Cortex of kidney (tissue), 1 donor: ENCODE measurements around the gene CYP26B1.

ENCODE experiments used
- DNase-seq: peaks from one replicate; lab custom pipeline; 2025; lab: John Stamatoyannopoulos, UW

CYP26B1 gene, protein sequence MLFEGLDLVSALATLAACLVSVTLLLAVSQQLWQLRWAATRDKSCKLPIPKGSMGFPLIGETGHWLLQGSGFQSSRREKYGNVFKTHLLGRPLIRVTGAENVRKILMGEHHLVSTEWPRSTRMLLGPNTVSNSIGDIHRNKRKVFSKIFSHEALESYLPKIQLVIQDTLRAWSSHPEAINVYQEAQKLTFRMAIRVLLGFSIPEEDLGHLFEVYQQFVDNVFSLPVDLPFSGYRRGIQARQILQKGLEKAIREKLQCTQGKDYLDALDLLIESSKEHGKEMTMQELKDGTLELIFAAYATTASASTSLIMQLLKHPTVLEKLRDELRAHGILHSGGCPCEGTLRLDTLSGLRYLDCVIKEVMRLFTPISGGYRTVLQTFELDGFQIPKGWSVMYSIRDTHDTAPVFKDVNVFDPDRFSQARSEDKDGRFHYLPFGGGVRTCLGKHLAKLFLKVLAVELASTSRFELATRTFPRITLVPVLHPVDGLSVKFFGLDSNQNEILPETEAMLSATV

DNA sequence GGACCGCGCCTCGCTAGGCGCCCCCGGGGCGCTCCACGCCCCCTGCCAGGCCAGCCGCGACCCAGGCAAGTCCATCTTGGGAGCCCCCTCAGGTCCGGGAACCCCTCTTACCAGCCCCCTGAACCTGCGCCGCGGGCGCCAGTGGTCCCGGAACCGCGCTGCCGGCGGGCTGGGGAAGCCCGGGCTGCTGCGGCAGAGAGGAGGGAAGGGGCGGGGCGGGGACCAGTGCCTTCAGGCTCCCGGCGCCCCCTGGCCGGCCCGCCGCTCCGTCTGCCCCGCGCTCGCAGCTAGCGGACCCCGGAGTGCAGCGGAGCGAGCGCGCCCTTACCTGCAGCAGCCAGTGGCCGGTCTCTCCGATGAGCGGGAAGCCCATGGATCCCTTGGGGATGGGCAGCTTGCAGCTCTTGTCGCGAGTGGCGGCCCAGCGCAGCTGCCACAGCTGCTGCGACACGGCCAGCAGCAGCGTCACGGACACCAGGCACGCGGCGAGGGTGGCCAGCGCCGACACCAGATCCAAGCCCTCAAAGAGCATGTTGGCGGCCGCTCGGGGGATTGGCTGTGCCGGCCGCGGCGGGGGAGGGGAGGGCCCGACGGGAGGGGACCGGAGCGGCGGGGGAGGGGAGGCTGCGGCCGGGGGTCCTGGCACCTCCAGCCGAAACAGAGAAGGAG lies at the start of gene CYP26B1:
Gene CYP26B1, minus strand, starts transcription at position 560 of the 669 bp plus-strand sequence. Its CDS starts 28 bp downstream, at position 532.
- no peak for DNase-seq

DNA sequence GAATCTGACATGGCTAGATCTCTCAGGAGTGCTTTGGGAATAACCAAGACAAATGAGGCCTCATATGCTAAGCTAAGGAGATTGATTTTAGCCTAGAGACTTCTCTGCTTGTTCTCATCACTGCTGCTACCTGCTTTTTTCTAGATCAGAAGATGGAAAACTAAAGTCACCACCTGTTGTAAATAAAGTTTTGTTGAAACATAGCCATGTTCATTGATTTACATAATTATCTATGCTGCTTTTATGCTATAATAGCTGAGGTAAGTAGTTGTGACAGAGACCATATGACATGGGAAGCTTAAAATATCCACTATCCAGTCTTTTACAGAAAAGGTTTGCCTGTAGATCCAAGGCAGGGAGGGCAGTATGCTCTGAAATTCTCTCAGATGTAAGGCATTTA lies 46.1 kb upstream of the CYP26B1 start:
- DNase-seq: no peak

DNA sequence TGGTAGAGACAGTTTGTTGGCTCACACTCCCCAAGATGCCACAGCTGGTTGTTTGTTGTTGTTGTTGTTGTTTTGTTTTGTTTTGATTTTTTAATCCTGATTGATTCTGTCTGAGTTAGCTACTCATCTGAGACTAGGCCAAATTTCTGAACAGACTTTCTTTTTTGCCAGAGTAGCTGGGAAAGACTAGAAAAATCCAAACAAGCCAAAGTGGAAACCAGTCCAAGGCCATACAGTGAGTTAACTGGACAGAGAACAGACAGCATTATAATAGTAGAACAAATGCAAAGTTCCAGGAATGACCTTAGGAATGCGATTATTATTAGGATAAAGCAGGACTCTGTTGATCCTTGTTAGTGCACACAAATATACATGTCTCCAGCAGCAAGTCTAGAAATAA lies 43.8 kb upstream of the CYP26B1 start:
- no peak for DNase-seq

DNA sequence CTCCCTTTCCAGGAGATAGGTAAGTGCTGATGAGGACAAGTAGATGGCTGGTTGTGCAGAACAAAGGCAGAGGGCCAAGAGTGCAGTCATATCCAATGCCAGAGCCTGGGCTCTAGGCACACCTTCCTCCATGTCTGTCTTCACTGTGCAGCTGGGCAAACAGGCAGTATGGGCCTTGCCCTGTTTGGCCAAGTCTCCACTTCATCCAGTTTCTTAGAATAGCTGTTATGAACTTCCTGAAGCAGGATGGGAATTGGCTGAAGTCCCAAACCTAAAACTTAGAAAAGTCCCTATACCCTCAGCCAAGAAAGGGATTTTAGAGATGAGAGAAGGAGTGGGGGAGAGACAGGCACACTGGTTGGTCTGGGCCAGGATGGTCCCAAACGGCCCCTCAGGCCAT lies 37.5 kb upstream of the CYP26B1 start:
- DNase-seq: no peak

DNA sequence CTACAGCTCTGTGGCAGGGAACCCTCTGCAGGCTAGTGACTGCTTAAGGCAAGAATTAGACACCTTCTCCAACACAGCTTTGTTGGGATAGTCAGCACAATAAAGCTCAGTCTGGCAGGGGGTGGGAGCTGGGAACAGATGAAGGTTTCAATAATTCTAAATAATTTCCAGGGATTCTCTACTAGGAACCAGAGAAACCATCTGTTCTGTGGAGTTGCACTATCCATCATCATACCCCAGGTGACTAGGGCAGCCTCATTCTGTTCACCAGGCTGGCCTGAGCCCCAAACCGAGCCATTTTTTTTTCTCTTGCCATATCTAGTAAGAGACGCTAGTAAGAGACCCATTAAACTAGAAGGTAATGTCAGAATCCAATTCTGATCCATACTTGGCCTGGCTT lies 35.8 kb upstream of the CYP26B1 start:
- no peak for DNase-seq

DNA sequence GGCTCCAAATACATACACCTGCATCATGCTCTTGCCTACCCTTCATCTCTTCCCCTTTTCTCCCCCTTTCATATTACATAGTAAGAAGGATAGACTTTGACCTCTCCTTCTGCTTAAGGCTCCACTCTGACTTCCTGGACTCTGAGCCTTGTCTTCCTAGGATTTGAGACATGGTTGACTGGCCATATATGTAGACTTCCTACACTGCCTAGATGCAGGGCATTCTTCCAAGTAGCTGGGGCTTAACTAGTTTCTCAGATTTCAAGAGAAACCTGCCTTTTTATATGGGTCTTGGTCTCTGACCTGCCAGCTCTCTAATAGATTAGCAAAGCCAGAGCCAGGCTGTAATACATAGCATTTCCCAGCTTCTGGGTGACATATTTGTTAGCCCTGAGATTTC lies 35.4 kb upstream of the CYP26B1 start:
- DNase-seq: no peak

DNA sequence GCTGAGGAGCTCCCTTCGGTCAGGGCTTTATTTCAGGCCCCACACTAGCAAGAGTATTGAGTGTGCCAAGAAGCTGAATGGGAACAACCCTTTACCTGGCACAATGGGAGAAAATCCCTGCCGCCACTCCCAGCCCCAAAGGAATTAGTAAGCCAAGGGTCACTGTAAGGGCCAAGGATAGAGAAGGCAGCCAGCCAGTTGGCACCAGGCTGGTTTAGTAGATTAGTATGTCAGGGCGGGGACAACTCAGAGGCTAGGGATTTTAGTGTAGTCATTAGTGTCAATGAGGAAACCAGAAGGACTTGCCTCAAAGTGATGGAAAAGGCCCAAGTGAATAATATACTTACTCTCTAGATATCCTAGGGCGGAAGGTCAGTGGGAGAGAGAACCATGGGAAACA lies 34.9 kb upstream of the CYP26B1 start:
- DNase-seq: no peak

DNA sequence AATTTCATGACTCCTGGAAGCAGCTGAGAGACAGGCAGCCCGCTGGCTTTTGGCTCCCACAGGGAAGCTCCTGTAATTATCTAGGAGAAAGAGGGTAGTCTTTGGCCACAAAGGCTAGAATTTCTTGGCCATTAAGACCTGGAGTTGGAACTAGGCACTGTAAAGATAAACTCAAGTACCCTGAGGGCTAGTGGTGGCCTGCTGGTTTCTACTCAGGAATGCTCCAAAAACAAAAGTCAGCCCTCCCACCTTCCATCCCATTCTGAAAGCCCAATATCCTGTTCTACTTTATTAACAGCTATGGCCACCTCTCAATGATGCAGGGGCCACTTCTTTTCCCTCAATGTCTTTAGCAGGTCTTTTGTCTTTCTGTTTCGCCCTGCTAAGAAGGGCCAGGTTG lies 34.0 kb upstream of the CYP26B1 start:
- no peak for DNase-seq

DNA sequence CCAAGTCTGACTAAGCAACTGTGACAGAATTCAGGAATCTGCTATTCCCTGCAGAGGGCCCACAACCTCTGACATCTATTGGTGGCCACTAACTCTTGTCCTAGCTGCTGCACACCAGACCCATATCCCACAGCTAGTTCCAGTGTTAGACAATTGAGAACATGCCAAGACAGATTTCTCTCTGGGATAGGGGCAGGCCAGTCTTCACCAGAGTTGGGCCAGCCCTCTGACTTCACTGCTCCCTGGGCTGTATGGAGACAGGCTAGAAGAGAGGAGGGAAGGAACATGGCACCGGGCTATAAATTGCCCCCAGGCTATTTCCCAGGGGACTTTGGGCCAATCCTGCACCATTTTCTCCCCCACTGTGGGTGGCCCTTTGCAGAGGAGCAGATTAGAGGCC lies 32.7 kb upstream of the CYP26B1 start:
- DNase-seq: no peak

DNA sequence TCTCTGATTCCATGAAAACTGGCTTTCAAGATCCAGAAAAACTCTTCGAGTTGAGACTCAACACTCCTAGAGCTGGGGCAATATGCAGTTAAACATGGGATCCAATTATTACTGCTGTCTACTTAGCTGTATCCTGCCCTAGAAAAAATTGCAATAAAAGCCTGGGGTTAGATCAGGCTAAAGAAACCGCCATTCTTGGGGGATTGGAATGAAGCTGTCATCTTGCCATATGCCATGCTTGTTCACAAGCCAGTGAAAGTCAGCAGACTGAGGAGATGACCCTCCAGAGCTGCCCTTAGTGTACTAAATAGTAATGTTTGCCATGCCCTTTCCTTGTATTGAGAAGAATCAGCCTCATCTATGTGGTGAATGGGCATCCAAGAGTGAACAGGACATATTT lies 30.9 kb upstream of the CYP26B1 start:
- no peak for DNase-seq

DNA sequence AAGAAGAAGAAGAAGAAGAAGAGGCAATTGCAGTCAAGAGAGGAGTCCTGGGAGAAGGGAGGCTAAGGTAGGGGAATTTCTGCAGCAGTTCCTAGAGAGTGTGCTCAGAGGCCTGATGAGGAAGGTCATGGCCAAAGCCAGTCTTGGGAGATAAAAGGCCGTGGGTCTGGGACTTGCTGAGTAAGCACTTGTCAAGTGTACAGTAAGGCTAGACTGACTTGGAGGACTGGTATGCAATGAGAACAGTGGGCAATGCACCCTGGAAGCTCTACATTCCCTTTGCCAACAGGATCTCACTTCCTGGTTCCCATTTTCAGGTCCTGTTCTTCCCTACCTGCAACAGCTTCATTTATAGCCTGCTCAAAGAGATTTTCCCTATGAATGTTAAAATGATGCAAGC lies 28.6 kb upstream of the CYP26B1 start:
- DNase-seq: no peak

DNA sequence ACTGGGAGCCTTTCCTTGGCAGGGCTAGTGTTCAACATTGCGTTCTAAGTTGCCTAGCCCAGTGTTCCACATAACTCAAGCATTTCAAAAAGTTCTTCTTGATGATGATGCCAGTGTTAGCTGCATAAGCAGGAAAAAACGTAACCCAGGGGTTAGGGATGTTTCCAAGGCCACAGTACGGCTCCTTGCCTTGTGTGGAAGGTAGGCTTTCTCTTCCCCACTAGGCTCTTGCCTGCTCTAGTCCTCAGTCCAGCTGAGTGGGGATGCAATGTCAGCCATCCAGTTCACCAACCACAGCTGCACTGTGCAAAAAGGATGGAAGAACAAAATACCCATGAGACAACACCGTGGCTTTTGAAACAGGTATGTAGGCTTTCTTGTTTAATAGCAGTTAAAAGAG lies 28.0 kb upstream of the CYP26B1 start:
- no peak for DNase-seq

DNA sequence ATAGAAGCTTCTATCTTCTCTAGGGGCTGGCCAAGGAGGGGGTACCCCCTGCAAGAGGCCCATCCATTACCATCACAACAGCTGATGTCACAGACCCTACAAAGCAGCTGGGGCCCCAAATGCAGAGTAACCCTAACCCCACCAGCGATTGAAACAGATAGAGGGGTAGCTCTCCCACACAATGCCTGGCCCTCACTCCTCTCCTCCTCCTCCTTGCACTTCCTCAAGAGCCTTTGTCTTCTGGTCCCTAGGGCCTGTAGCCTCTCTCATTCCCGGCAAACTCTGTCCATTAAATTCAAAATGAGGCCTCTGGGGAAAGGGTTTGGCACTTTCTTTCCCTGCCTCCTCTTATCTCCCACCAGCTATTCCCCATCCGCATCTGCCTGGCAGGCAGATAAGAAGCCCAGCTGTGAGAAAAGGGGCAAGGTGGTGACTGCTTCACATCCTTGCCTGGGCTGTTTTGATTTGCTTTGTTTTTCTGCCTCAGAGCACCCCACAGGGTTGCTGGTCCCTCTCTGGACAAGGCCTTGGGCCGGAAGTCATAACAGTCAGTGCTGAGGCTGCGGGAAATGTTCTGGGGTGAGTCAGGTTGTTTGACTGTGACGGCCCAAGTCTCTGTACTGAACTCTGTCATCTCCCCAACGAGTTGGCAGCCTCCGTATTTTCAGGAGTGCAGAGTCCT lies 26.1 kb upstream of the CYP26B1 start:
- no peak for DNase-seq

DNA sequence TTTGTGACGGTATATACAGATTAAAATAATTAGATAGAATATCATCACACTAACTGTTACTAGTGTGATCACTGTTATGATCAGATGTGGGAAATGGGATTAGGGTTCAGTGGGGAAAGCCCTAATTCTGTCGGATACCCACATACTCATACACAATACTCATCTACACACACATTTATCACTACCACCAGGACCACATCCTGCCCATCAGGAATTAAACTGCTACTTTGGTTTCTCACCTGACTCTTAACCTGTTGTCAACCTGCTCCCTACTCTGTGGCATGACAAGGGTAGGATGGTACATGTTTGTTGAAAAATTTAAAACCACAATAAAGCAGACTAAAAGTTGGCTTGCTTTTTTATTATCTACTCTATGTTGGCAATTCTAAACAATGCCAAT lies 24.8 kb upstream of the CYP26B1 start:
- no peak for DNase-seq

DNA sequence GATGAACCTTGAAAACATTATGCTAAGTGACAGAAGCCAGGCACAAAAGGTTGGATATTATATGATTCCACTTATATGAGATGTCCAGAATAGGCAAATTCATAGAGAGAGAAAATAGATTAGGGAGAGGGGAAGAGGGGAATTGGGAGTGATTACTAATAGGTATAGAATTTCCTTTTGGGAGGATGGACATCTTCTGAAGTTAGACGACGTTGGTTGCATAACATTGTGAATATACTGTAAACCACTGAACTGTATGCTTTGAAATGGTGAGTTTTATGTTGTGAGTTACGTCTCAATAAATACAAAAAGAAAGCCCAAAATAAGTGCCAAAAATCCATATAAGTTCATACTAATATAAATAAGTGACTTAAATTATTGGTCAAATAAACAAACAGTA lies 18.6 kb upstream of the CYP26B1 start:
- no peak for DNase-seq

DNA sequence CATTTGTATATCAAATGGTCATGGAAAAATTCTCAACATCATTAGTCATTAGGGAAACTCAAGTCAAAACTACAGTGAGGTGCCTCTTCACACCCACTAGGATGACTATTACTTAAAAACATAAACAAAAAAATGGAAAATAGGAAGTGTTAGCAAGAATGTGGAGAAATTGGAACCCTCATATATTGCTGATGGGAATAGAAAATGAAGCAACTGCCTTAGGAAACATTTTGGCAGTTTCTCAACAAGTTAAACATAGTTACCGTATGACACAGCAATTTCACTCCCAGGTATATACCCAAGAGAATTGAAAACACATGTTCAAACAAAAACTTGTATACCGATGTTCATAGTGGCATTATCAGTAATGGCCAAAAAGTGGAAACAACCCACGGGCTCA lies 18.1 kb upstream of the CYP26B1 start:
- no peak for DNase-seq

DNA sequence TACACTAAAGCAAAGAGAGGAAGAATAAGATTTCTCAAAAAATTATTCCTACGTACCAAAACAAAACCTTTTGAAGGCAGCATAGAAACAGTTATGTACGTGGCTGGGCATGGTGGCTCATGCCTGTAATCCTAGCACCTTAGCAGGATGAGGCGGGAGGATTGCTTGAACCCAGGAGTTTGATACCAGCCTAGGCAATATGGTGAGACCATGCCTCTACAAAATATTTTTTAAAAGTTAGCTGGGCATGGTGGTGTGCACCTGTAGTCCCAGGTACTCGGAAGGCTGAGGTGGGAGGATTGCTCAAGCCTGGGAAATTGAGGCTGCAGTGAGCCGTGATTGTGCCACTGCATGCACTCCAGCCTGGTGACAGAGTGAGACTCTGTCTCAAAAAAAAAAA lies 14.9 kb upstream of the CYP26B1 start:
- no peak for DNase-seq

DNA sequence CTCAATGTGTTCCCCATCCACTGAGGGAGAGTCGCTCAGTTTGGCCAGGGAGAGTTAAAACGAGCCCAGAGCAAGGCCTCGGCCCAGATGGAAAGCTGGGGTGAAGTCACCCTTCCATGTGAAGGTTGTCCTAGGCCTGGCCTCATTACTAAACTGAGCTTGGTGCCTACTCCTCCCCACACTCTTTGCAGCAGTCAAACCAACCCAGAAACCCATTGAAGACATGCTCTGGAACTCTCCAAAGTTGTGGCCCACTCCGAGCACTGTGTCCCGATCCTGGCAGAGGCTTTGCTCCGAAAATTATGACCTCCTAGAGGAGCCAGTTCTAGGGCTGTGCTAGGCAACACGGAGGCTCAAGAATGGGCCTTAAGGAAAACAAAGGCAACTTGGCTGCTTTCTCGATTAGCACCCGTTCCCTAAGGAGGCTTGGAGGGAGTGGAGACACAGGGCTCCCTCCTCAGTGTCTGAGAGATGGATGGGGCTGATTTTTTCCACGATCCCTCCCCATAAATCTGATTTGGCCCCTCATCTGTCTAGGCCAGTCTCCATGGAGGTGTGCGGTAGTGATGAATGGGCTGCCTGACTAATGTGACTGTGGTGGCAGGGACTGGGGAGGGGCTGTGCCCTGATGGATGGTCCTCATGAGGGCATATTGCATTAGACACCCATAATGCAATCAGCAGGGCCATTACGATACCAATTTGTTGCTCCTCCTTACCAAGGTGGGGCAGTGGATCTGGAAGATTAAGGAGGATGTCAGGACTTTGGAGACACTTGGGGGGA lies 11.7 kb upstream of the CYP26B1 start:
- DNase-seq: no peak

DNA sequence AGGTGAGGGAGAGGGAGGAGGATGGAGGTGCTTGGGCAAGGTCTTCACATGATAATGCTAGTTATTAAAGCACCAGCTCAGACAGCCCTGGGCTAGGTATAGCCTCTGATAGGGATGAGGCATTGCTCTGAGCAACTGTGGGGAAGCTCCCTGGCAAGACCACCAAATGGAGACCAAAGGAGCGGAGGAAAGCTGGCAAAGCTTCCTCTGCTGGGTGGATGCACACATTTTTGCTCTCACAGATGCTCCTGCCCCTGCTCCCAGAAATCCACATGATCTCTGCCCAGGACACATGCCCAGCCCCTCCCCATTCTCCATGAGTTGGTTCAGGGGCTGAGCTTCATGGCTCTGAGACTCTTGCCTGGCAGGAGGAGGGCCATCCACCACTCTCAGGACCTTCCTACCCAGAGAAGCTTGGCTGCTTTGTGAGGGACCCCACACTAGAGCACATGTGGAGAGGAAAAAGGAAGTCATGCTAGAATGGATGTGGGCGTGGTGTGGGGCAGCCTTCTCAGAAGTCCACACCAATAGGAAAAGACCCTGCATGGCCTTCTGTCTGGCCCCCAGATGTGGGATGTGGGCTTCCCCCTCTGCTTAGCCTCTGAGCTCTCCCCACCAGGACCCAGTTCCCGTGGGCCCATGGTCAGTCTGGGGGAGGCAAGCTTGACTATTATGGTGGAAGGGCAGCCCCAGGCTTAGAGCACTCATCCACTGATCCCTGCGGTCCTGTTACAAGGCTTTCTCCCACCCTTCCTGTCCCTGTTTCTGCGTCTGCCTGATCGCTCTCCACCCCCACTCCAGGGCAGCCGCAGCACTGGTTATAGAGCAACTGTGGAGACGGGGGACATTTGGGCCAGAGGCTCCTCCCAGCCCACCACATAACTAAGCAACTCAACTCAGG lies 10.5 kb upstream of the CYP26B1 start:
- DNase-seq: no peak

DNA sequence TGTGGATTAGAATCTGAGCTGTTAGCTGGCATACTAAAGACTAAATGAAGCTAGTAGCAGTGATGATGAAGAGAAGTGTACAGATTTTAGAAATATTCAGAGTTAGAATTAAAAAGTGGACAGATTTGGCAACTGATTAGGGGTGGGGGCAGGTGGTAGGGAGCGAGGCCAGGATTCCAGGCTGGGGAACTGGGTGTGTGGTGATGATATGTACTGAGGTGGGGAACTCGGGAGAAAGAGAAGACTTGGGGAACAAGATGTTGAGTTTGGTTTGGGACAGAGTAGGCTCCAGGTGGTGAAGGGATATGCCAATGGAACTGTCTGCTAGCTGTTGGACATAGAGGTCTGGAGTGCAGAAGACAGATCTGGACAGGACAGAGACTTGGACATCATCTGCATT lies 9.2 kb upstream of the CYP26B1 start:
- no peak for DNase-seq

DNA sequence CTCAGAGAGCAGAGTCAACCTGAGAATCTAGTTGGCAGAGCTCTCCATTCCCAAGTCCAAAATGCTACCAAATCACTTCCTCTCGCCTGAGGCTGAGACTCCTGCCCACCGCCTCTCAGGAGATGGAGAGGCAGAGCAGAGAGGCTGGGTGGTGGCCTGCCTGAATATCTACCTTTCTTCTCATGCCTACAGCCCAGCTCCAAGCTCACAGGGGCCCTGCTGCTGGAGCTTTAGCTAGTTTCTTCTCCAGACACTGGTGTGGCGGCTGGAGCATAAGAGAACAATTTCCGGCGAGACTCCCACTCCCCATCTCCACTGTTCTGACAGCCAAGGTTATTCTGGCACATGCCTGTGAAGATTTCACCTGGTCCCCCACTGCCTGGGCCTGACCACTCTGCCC lies 8.1 kb upstream of the CYP26B1 start:
- DNase-seq: no peak
